PFSK-1 (cell line): ENCODE data around the gene RIPOR1.

Experiments
- POLR2AphosphoS5 ChIP-seq: IDR thresholded peaks from 2 replicates; pipeline ENCODE4 v1.6.1; 2012; ENCODE audit warnings: low read depth, mild to moderate bottlenecking, control low read depth, low read length, moderate library complexity
- TF ChIP-seq, protein P1 (sequence below), 2 experiments: IDR thresholded peaks; 2 replicates each; pipeline versions ENCODE4 v1.6.1 to v1.8.0; 2011 to 2012; ENCODE audit warnings: low read depth in 2 of 2, low read length in 2 of 2, control low read depth in 1 of 2, inconsistent platforms in 1 of 2, mild to moderate bottlenecking in 1 of 2, moderate library complexity in 1 of 2; ENCODE audit not compliant: insufficient read depth in 1 of 2

DNA sequence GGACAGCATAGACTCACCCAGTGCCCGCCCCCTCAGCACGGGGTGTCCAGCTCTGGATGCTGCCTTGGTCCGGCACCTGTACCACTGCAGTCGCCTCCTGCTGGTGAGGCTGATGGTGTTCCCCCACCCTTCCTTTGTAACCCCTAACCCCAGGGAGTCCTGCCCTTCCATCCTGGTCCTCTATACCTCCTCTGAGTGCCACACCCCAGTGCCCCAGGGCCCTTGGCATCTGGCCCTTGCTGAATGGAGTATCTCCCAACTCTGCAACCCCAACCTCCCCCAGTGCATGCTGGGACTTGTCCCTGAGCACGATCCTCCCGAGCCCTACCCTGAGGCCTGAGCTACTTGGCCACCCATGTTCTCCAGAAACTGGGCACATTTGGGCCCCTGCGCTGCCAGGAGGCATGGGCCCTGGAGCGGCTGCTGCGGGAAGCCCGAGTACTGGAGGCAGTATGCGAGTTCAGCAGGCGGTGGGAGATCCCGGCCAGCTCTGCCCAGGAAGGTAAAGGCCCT is 15.8 kb downstream of the RIPOR1 start:
- TF ChIP-seq POLR2AphosphoS5, result no peak
- TF ChIP-seq, protein P1, sequence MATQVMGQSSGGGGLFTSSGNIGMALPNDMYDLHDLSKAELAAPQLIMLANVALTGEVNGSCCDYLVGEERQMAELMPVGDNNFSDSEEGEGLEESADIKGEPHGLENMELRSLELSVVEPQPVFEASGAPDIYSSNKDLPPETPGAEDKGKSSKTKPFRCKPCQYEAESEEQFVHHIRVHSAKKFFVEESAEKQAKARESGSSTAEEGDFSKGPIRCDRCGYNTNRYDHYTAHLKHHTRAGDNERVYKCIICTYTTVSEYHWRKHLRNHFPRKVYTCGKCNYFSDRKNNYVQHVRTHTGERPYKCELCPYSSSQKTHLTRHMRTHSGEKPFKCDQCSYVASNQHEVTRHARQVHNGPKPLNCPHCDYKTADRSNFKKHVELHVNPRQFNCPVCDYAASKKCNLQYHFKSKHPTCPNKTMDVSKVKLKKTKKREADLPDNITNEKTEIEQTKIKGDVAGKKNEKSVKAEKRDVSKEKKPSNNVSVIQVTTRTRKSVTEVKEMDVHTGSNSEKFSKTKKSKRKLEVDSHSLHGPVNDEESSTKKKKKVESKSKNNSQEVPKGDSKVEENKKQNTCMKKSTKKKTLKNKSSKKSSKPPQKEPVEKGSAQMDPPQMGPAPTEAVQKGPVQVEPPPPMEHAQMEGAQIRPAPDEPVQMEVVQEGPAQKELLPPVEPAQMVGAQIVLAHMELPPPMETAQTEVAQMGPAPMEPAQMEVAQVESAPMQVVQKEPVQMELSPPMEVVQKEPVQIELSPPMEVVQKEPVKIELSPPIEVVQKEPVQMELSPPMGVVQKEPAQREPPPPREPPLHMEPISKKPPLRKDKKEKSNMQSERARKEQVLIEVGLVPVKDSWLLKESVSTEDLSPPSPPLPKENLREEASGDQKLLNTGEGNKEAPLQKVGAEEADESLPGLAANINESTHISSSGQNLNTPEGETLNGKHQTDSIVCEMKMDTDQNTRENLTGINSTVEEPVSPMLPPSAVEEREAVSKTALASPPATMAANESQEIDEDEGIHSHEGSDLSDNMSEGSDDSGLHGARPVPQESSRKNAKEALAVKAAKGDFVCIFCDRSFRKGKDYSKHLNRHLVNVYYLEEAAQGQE (IDR thresholded peaks at IDR 0.05; ENCODE audit: insufficient read depth in 1 of 2, low read depth in 2 of 2, low read length in 2 of 2), result no peak
